ENCODE data around the gene OR1N2.

DNA sequence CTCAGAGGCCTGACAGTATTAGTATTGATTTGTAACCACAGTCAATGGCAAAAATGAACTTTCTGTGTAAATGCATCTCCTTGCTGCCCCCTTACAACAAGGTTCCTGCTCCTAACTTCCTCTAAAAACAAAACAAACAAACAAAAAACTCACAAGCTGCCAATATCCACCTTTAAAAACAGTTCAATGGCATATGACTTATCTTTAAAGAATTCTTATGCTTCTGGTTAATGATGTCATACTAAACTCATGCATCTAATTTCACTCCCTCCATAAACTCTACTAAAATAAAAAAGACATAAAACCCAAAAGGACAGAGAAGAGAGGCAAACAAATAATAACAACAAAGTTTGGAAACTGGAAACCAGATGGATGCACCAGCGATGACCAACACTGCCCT lies 16.8 kb upstream of the OR1N2 start:
- TF ChIP-seq CTCF (IDR thresholded peaks at IDR 0.05; ENCODE audit: low read length) (no peak), EZH2phosphoT487 (IDR thresholded peaks at IDR 0.05; ENCODE audit: low read length) (no peak)

Measured in MM.1S (cell line).